ENCODE results near the gene TUBB3.

Gene TUBB3

DNA sequence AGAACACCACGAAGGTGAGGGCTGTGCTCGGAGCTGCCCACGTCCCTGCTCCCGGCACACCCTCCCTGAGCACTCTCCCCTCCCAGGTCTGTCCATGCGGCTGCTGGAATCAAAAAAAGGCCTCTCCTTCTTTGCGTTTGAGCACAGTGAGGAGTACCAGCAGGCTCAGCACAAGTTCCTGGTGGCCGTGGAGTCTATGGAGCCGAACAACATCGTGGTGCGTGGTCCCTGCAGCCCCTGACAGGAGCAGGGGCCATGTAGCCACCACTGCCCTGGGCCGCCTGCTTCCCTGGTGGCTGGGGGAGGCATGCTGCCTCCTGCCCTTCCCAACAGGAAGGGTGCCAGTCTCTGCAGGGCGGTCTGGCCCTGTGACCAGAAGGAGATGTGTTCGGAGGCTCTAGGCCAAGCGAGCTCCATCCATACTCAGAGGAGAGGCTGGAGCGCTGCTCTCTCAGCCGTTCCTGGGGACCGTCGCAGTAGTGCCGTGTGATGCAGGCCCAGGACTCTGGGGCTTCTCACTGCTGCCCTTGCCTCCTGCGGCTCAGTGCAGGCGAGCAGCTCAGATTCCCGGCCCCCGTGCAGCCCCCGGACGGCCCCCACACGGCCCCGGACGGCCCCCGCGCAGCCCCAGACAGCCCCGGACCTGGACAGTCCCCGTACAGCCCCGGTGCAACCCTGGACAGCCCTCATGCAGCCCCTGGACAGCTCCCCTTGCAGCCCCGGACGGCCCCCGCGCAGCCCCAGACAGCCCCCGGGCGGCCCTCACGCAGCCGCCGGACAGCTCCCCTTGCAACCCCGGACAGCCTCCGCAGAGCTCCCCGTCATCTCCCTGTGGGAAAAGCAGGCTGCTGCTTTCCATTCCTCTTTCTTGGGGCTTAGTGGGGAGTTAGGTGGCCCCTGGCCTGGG lies 29.2 kb upstream of the TUBB3 start:
- no peak for DNase-seq (ENCODE audit: extremely low spot score)
- ChIA-PET POLR2A (no interaction called here), CTCF (no interaction called here)
- TF ChIP-seq, protein P1, sequence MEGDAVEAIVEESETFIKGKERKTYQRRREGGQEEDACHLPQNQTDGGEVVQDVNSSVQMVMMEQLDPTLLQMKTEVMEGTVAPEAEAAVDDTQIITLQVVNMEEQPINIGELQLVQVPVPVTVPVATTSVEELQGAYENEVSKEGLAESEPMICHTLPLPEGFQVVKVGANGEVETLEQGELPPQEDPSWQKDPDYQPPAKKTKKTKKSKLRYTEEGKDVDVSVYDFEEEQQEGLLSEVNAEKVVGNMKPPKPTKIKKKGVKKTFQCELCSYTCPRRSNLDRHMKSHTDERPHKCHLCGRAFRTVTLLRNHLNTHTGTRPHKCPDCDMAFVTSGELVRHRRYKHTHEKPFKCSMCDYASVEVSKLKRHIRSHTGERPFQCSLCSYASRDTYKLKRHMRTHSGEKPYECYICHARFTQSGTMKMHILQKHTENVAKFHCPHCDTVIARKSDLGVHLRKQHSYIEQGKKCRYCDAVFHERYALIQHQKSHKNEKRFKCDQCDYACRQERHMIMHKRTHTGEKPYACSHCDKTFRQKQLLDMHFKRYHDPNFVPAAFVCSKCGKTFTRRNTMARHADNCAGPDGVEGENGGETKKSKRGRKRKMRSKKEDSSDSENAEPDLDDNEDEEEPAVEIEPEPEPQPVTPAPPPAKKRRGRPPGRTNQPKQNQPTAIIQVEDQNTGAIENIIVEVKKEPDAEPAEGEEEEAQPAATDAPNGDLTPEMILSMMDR (IDR thresholded peaks at IDR 0.05; ENCODE audit: control extremely low read depth, extremely low read depth, low read depth, missing control alignments), result no peak

DNA sequence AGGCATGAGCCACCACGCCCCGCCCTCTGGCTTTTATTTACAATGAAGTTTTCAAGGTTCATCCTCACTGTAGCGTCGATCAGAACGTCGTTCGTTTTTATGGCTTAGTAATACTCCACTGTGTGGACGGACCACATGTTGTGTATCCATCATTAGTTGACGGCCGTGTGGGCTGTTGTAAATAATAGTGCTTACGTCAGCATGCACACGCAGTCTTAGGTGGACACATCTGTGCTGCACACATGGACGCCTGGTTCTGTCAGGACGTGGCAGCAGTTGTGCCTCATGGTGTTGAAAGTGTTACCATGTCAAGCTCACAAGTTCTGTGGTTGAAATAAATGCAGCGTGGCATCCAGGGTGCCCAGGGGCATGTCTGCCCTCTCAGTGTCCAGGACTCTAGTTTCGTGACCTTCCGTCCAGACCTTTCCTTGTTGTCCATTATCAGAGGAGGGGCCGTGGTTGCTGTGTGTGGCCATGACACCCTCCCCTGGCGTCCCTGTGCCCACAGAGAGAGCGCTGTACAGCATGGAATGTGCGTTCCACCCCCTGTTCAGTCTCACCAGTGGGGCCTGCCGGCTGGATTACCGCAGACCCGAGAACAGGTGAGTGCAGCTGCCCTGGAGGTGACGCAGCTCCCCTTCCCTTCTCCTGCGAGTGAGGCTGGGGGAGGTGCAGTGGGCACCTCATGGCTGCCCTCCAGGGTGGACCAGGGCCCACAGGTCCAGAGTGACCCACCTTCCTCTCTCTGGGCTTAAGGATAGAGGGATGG lies 27.5 kb upstream of the TUBB3 start:
- no peak for DNase-seq (ENCODE audit: extremely low spot score)
- POLR2A ChIA-PET, result no interaction called here
- TF ChIP-seq, protein P1 (IDR thresholded peaks at IDR 0.05; ENCODE audit: control extremely low read depth, extremely low read depth, low read depth, missing control alignments), result no peak
- CTCF ChIA-PET, result interaction anchor here (1.0 to 1.1 kb wide), 3 partner anchors 14 to 190 kb away, joined by 3 read pairs; partner anchors contain the start of gene MC1R

DNA sequence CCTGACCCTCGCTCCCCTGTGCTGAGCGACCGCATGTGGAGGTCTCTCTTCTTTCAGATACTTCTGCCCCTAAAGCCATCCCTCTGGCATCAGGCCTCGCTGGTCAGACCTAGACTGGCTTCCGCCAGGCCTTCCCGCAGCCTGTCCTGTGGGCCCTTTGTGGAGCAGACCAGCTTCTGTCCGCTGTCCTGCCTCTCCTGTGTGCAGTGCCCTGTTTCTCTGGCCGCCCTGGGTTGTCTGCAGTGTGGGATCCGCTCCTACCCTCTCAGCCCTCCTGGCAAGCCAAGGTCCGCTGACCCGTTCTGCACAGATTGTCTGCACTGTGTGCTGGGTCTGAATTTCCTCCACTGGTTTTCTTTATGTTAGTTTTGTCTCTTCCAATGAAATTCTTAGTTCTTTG lies 25.9 kb upstream of the TUBB3 start:
- DNase-seq (ENCODE audit: extremely low spot score), result no peak
- ChIA-PET CTCF (interaction anchor here (0.6 to 4.4 kb wide), 3 partner anchors 10 to 191 kb away, joined by 3 to 27 read pairs (median 3); no protein-coding TSS in a partner anchor), POLR2A (no interaction called here)
- TF ChIP-seq, protein P1 (IDR thresholded peaks at IDR 0.05; ENCODE audit: control extremely low read depth, extremely low read depth, low read depth, missing control alignments), result no peak

DNA sequence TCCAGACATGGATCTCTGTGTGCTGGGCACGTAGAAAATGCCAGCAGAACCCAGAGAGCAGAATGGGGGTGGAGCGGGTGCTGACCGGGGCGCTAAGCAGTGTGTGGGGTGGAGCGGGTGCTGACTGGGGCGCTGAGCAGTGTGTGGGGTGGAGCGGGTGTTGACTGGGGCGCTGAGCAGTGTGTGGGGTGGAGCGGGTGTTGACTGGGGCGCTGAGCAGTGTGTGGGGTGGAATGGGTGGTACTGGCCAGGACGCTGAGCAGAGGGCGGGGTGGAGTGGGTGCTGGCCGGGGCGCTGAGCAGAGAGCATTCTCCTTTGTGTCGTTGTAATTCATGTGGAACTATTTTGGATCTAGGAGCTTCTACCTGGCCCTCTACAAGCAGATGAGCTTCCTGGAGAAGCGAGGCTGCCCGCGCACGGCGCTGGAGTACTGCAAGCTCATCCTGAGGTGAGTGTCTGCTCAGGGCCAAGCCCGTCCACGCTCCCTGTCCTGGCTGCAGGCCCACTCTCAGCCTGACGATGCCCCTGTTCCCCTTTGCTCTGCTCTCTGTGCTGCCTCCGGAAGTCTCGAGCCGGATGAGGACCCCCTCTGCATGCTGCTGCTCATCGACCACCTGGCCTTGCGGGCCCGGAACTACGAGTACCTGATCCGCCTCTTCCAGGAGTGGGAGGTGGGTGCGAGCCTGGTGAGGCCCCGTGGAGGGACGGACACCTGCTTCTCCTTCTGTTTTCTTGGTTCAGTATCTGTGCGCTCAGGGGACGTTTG lies 24.8 kb upstream of the TUBB3 start:
- TF ChIP-seq, protein P1 (IDR thresholded peaks at IDR 0.05; ENCODE audit: control extremely low read depth, extremely low read depth, low read depth, missing control alignments), result no peak
- DNase-seq (ENCODE audit: extremely low spot score), result no peak
- CTCF ChIA-PET, result interaction anchor here (4.4 kb wide), 1 partner anchor 12 kb away, joined by 27 read pairs; no protein-coding TSS in a partner anchor
- POLR2A ChIA-PET, result interaction anchor here (0.5 kb wide), 1 partner anchor 194 kb away, joined by 3 read pairs; no protein-coding TSS in a partner anchor

DNA sequence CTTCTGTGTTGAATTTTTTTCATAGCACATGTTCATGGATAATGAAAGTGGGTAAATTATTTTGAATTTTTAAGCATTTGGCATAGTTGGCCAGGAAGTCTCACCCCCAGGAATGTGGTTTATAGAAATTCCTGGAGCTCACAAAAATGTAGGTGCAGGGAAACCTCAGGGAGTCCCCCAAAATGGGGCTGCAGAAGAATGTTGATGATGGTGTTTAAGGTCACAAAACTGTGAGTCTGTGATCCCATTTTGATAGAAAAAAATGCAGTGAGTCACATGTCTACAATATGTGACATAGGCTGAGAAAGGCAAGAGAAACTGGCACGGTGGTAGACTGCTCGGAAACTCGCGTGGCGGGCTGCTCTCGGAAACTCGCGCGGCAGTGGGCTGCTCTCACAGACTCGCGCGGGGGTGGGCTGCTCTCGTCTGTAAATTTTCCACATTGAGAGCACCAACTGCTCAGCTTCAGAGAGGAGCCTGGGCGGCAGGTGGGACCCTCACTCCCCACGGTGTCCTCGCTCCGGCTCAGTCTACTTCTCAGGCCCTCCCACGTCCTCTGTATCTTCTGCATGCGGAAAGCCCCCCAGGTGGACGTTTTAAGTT lies 23.2 kb upstream of the TUBB3 start:
- no peak for DNase-seq (ENCODE audit: extremely low spot score)
- POLR2A ChIA-PET, result no interaction called here
- TF ChIP-seq, protein P1 (IDR thresholded peaks at IDR 0.05; ENCODE audit: control extremely low read depth, extremely low read depth, low read depth, missing control alignments), result no peak
- CTCF ChIA-PET, result interaction anchor here (0.6 to 4.4 kb wide), 2 partner anchors 10 to 39 kb away, joined by 3 to 27 read pairs; no protein-coding TSS in a partner anchor
